GM18526 (cell line): ENCODE measurements around the gene KDR.

ENCODE experiments used
- POLR2A ChIP-seq: IDR thresholded peaks from 3 replicates; pipeline ENCODE4 v1.6.1; 2011; ENCODE audit not compliant: insufficient read length; ENCODE audit errors: extremely low read depth

KDR gene

GRCh38 chr4:55125087-55125721, at the start of gene KDR:
Gene KDR, minus strand, starts transcription at chr4:55125595. Its CDS starts 302 bp downstream, at chr4:55125293.
- TF ChIP-seq POLR2A = no peak

GRCh38 chr4:55173580-55173979, 48.2 kb upstream of the KDR start:
- no peak for TF ChIP-seq POLR2A

- TF ChIP-seq POLR2A = no peak
Observed at GRCh38 chr4:55172694-55173287, 47.4 kb upstream of the KDR start.

- no peak for TF ChIP-seq POLR2A
Observed at GRCh38 chr4:55170462-55170861, 45.1 kb upstream of the KDR start.

GRCh38 chr4:55169352-55169961, 44.1 kb upstream of the KDR start:
- no peak for TF ChIP-seq POLR2A

- no peak for TF ChIP-seq POLR2A
Observed at GRCh38 chr4:55162396-55162795, 37.0 kb upstream of the KDR start.

GRCh38 chr4:55161739-55162138, 36.3 kb upstream of the KDR start:
- no peak for TF ChIP-seq POLR2A

- TF ChIP-seq POLR2A = no peak
Observed at GRCh38 chr4:55159851-55160250, 34.5 kb upstream of the KDR start.

- TF ChIP-seq POLR2A = no peak
Observed at GRCh38 chr4:55158957-55159356, 33.6 kb upstream of the KDR start.

- no peak for TF ChIP-seq POLR2A
Observed at GRCh38 chr4:55157559-55158277, 32.3 kb upstream of the KDR start.

GRCh38 chr4:55154933-55155332, 29.5 kb upstream of the KDR start:
- no peak for TF ChIP-seq POLR2A

GRCh38 chr4:55154290-55154880, 29.0 kb upstream of the KDR start:
- no peak for TF ChIP-seq POLR2A

GRCh38 chr4:55143858-55144257, 18.5 kb upstream of the KDR start:
- no peak for TF ChIP-seq POLR2A

GRCh38 chr4:55138367-55138766, 13.0 kb upstream of the KDR start:
- no peak for TF ChIP-seq POLR2A

- no peak for TF ChIP-seq POLR2A
Observed at GRCh38 chr4:55136634-55137033, 11.2 kb upstream of the KDR start.

GRCh38 chr4:55133951-55134350, 8.6 kb upstream of the KDR start:
- TF ChIP-seq POLR2A = no peak
